NCI-H82 treated with DMSO at 0.1 percent for 48 hours (cell line): ENCODE results near the gene VCAN.

Source experiments
- DNase-seq: peaks from one replicate; lab custom pipeline; 2025; ENCODE audit not compliant: unreplicated experiment; lab: John Stamatoyannopoulos, UW

VCAN gene

DNA sequence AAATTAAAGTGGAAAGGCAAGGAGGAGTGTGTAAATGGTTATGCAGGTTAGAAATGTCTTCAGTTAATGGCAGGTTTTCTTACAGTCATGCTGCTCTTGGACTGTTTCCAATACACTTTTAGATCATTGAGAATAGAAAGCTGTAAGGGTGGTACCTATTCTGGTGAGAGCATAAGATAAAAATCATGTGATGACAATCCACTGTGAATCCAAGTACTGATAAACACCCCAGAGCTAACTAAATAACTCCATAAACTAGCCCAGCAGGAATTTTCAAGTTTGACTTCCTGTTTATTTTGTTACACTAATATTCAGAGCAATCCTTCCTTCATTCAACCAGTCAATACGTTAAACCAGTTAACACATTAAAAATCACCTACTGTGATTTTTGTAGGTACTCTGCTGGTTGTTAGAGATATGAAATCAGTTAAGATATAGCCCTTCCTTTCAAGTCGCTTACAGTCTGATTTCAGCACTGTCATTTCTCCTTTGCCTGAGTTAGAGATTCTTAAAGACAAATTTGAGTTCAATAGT, 22.6 kb downstream of the VCAN start:
- no peak for DNase-seq

- DNase-seq: no peak
These were observed 23.1 kb downstream of the VCAN start for GRCh38 chr5:83494666-83495065.

DNA sequence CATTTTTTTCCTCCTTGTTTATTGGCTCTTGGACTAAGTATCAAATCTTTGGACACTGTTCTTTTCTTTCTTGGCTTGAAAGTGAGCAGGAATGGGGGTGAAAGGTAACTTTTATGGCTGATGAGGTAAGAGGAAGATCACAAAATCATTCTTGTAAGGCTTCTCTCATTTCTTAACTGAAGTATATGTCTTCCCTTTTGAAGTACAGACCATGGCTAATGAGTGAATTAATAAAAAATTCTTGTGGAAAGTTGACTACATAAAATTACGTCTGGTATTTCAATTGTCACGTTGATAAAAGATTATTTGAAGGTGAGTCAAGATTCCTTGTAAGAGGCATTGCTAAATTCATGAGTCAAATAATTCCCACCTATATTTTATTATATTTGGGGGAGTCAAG, 25.1 kb downstream of the VCAN start:
- DNase-seq: no peak

- no peak for DNase-seq
These were observed 27.0 kb downstream of the VCAN start for GRCh38 chr5:83498585-83498984.

- DNase-seq: peak; percentile 3
These were observed 32.1 kb downstream of the VCAN start for GRCh38 chr5:83503662-83504061.

DNA sequence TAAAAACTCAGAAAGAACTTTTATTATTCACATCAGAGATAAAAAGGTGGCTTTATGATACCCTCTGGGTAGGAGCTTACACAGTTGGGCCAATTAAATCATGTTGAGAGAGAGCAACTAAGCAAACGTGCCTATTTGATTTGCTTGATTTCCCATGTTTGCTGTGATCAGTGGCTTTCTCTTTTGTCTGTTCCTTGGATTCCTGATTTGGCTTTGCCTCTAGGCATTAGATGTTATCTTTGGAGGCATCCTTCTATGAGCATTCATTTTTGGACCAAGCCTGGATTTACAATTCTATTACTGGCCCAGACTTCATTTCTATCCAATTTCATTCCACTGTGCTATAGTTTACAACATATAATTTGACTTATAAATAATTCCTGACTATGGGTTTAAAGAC, 35.9 kb downstream of the VCAN start:
- DNase-seq: no peak

DNA sequence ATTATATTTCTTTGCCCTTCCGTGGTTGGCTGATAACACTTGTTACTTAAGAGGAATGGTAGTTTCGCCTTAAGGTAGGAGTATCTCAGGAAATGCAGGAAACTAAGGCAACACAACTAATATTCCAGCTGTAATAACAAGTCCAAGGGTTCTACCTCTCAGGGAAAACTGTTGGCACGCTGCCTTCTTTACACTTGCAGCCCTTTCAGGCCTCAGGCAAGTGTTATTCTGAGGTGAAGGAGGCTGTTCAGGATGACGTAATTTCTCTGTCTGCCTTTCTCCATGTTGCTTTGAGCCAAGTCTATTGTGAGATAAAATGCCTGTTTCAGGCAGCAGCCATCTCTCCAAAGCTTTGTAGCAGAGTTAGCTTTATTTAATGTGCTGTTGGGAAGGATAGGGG, 38.0 kb downstream of the VCAN start:
- DNase-seq: no peak

GRCh38 chr5:83510260-83510659, 38.7 kb downstream of the VCAN start:
- no peak for DNase-seq

- DNase-seq: no peak
These were observed 40.7 kb downstream of the VCAN start for GRCh38 chr5:83512061-83512745.

DNA sequence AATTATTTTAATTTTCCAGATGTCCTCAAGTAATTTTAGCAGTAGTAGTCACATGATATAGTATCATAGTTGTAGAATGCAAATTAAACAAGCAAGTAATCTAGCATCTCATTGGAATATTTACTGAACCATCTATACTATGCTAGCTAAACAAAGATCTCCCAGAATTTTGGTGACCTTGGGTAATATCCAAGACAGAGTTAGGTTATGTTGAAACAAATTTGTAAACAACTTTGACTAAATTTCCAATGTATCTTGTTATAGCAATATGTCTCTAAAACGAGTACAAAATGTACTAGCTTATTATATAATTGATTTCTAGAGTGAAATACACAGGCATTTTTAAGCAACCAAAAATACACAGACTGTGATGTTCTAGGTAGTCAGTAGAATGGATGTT, 41.5 kb downstream of the VCAN start:
- DNase-seq: no peak

GRCh38 chr5:83513491-83513890, 41.9 kb downstream of the VCAN start:
- no peak for DNase-seq

DNA sequence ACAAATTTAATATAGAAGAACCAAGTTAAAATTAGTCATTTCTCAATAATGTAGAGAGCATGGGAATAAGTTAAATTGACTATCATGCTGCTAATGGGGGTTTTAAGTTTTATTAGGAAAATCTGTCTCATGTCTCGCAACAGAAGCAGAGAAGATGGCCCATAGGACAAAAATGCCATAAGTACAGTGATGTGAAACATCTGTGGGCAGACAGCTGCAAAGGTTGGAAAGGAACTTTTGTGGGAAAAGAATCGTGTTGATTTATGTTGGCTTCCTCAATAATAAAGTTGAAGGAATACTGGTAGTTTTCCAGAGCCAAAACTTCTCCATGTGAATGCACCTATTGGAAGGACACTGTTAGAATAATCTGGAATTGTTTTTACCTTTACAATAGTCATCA, 44.8 kb downstream of the VCAN start:
- DNase-seq: no peak

- DNase-seq: no peak
These were observed 45.6 kb downstream of the VCAN start for GRCh38 chr5:83517072-83517687.

- no peak for DNase-seq
These were observed 46.1 kb downstream of the VCAN start for GRCh38 chr5:83517688-83518085.

DNA sequence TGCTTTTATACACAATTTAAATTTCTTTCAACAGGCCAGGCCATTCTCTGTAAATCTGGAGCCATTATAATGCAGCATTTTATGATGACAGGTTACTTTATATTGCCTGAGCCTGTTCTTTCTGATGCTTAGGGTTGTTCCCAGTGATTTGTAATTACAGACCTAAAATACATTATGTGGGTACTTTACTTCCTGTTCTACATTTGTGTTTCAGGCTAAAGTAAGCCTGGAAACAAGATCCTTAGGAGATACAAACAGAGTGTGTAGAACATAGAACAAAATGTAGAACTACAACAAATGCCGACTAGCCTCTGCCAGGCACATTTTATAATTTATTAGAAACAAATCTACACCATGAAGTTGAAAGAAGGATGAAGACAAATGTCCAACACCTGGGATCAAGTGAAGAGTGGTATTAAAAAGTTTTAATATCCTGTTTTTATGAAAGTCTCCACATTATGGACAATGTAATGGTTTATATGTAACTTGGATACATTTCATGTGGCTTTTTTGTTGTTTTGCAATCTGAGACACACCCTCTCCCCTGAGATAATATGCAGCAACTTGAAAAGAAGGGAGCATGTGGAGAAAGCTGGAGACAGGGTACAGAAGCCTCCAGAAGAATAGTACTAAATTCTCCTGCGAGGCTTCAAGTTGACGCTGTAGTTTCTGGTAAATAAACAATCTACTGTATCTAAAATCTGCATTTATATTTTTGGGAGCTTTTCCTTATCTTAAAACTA, 46.9 kb downstream of the VCAN start:
- no peak for DNase-seq

- DNase-seq: no peak
These were observed 50.9 kb downstream of the VCAN start for GRCh38 chr5:83522446-83522845.

GRCh38 chr5:83523929-83524328, 52.4 kb downstream of the VCAN start:
- no peak for DNase-seq

- DNase-seq: no peak
These were observed 52.8 kb downstream of the VCAN start for GRCh38 chr5:83524345-83524744.

- no peak for DNase-seq
These were observed 53.4 kb downstream of the VCAN start for GRCh38 chr5:83524991-83525390.

- DNase-seq: no peak
These were observed 54.7 kb downstream of the VCAN start for GRCh38 chr5:83526289-83526688.

DNA sequence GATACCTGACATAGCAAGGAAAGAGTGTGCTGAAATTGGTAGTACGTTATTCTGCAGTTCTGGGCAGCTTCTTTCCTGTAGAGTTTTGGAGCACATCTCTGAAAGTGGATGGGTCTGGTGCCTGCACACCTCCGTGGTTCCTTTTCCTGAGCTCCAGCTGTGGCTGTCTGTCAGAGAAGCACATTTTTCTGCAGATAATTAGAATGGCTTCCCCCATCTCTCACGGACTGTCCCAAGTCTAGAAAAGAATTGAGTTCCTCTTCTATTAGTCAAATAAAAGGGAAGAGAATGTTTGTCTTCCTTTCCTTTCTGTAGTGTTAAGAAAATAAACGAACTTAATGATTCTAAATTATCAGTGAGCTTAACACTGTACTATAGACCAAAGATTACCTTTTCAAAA, 55.7 kb downstream of the VCAN start:
- no peak for DNase-seq
